GM19043 (cell line): ENCODE results near the gene ST3GAL3.
A peak's percentile ranks its signal among the peaks of the same experiment; 100 is the strongest.
"Not testable (repeated sequence)": the region's sequence is repeated elsewhere in the genome, so short reads cannot be mapped to it uniquely, and the experiment has no call there.

Experiments used
- ATAC-seq: cut with Tn5 transposase; IDR thresholded peaks from one replicate; pipeline ENCODE4 v1.9.1; 2021; ENCODE audit warnings: low read depth; ENCODE audit not compliant: unreplicated experiment

ST3GAL3 gene

GRCh38 chr1:43750083-43750482 lies 42.7 kb downstream of the ST3GAL3 start:
- ATAC-seq: no peak

DNA sequence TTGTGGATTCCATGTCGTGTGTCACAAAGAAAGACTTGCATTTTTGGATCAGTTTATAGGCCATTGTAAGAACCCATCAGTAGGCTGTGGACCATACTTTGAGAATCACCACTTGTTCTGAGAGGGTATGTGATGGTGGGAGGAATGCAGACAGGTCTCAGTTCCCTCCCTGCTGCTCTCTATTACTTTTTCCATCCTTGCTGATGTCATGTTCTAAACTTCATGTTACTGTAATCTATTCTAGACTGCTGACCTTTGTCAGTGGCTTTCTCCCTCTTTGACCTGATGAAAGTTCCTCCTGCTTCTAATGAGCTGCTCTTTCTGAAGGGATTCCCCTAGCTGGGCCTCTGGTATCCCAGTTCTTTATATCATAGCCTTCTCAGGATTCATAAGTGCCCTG lies 46.1 kb downstream of the ST3GAL3 start:
- ATAC-seq: no peak

- ATAC-seq: no peak
These were observed 47.6 kb downstream of the ST3GAL3 start for GRCh38 chr1:43754892-43755291.

DNA sequence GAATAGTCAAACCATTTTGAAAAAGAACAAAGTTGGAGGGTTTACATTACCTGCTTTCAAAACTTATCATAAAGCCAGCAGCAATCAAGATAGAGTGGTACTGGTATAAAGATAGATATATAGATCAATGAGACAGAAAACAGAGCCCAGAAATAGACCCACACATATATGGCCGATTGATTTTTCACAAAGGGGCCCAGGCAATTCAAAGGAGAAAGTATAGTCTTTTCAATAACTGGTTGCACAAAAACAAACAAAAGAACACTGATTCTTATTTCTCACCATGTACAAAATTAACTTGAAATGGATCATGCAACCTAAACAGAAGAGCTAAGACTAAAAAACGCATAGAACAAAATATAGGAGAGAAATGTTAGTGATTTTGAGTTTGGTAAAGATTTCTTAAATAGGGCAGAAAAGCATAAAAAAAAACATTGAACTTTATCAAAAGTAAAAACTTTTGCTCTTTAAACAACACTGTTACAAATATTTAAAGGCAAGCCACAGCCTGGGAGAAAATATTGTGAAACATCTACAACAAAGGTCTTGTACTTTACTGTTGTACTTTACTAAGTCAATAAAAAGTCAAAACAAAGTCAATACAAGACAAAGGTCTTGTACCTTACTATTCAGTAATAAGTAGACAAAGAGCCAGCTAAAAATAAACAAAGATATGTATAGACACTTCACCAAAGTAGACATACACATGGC lies 50.2 kb downstream of the ST3GAL3 start:
- ATAC-seq: no peak

- ATAC-seq: no peak
These were observed 53.5 kb downstream of the ST3GAL3 start for GRCh38 chr1:43760745-43761317.

DNA sequence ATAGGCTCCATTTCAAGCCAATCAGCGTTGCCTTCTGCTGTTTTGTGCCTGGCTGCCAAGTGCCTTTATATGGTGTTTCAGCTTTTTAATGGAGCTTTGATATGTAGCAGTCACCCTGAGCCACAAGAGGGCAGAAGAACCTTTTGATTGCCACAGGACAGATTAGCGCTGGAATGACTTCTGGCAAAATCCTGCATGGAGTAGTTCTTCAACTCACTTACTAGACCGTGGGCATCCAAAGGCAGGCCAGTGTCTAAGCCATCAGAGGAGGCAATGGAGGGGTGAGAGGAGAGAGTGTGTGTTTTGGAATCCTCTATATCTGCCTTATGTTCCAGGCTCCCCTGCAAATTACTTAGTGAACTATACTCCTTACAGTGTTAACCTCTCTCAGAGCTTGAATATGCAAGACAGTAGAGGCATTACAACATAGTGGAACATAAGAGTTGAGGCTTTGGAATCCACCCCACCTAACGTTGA lies 56.2 kb downstream of the ST3GAL3 start:
- peak; percentile 61 for ATAC-seq

- ATAC-seq: no peak
These were observed 57.2 kb downstream of the ST3GAL3 start for GRCh38 chr1:43764581-43764980.

DNA sequence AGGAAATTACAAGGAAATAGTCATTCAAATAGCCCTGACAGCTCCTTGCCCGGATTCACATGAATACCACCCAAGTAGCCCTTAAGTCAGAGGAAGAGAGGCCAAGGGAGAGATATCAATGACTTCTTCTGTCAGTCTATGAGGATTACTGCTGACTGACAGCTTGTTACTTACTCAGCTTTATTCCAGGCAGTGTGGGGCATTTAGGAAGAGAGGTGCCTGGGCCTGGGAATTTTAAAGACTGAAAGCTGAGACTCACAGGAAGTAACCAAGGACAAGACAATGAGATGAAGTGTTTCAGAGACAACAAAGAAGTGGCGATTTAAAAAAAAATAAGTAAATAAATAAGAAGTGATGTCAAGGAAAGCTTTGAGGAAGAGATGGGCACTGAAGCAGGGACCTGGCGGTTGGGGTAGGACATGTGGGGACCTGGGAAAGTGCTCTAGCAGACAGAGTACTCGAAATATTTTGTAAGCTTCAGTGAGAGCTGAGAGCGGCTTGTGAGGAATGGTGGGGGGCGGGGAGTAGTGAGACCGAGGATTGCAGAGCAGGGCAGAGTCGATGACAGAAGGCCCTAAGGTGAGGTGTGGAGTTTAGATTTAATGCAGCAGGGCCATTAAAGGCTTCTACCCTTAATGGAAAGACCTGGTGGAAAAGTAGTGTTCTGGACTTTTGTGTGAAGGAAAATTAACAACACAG lies 58.9 kb downstream of the ST3GAL3 start:
- ATAC-seq: no peak

DNA sequence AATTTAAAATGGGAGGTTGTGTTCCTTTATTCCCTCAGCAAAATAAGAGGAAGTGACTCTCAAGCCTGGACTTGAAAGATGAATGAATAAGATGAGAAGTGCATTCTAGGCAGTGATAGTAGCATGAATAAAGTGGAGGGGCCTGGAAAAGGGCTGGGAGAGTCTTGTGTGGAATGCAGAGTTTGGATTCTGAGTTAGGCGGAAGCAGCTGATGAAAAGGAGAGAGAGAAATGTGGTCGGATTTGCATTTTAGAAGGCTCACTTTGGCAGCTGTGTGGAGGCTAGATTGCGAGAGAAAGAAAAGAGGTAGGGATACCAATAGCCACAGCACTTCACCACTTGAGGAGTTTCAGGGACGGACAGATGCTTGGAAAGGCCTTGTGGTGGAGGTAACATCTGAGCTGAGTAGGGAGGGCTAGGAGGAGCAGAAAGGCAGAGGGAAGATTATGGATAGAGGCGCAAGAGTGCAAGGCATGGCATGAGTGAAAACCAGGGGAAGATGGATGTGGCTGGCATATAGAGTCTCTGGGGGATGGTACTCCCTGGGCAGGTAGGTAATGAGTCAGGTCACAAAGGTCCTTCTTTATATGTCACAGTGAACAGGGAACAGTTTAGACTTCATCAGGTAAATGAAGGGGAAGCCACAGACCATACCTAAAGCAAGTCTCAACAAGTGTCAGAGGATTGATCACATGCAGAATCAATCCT lies 59.6 kb downstream of the ST3GAL3 start:
- ATAC-seq: no peak

DNA sequence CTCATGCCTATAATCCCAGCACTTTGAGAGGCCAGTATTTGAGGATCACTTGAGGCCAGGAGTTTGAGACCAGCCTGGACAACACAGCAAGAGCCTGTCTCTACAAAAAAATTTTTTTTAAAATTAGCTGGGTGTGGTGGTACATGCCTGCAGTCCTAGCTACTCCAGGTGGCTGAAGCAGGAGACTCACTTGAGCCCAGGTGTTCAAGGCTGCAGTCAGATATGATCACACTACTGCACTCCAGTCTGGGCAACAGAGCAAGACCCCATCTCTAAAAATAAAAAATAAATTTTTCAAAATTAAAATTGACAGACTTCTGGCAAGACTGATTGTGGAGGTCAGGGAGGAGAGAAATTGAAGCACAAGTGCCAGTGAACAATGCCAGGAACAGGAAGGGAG lies 60.8 kb downstream of the ST3GAL3 start:
- ATAC-seq: no peak

GRCh38 chr1:43769350-43769908 lies 62.1 kb downstream of the ST3GAL3 start:
- ATAC-seq: no peak

GRCh38 chr1:43770111-43770510 lies 62.8 kb downstream of the ST3GAL3 start:
- ATAC-seq: no peak

GRCh38 chr1:43772978-43773377 lies 65.6 kb downstream of the ST3GAL3 start:
- no peak for ATAC-seq

DNA sequence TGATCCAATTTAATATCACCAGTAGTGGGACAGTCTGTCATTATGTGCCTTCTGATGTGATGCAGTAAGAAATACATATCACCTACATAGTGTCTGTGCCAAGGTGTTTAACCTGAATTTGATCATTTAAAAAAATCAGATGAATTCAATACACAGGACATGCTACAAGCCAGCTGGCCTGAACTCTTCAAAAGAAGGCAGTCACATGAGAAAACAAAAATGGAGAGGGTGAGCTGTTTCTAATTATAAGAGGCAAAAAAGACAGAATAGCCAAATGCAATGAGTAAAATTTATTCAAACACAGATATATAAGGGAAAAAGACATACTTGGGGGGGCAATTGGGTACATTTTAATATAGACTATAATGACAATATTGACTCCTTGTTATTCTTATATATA lies 66.5 kb downstream of the ST3GAL3 start:
- ATAC-seq: no peak

GRCh38 chr1:43774359-43774758 lies 67.0 kb downstream of the ST3GAL3 start:
- ATAC-seq: no peak

GRCh38 chr1:43776043-43776761 lies 68.9 kb downstream of the ST3GAL3 start:
- ATAC-seq: no peak

DNA sequence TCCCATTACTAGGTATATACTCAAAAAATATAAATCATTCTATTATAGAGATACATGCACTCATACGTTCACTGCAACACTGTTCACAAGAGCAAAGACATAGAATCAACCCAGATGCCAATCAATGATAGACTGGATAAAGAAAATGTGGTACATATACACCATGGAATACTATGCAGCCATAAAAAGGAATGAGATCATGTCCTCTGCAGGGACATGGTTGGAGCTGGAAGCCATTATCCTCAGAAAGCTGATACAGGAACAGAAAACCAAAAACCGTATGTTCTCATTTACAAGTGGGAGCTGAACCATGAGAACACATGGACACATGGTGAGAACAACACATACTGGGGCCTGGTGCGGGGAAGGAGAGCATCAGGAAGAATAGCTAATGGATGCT lies 70.6 kb downstream of the ST3GAL3 start:
- not testable (repeated sequence) for ATAC-seq

DNA sequence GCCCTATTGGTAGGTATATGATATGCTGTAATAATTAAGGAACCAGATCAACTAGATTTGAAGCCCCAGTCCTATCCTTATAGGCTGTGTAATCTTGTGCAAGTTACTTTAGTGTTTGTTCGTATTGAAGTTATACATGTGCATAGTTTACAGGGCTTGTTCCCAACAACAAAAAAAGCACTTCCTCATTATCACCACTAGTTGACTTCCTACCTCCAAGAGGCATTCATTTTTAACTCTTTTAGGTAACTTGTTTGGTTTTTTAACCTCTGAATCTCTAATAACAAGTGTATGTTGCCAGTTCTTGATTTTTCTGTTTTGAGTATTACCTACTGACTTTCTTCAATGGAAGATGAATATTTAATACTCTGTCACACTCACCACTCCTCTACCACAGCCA lies 71.9 kb downstream of the ST3GAL3 start:
- no peak for ATAC-seq

DNA sequence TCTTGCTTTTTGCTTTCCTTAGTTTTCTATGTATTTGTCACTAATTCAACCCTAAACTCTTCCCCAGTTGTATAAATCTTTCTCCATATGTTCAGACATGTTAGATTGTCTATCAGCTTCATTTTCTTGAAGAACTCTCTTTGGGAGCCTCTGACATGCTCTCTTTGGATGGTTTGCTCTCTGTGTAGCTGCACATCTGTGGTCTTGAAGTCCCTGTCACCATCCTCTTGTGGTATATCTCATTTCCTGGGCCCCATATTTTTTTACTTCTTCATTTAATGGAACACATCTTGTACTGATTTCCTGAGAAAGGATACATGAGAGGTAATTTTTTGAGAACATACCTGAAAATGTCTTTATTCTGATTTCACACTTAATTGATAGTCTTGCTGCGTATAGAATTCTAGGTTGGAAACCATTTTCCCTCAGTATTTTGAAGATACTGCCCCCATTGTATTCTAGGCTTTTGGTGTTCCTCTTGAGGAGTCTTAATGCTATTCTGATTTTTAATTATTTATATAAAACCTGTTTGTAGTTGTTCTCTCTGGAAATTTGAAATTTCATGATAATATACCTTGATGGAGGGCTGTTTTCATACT lies 72.6 kb downstream of the ST3GAL3 start:
- no peak for ATAC-seq

DNA sequence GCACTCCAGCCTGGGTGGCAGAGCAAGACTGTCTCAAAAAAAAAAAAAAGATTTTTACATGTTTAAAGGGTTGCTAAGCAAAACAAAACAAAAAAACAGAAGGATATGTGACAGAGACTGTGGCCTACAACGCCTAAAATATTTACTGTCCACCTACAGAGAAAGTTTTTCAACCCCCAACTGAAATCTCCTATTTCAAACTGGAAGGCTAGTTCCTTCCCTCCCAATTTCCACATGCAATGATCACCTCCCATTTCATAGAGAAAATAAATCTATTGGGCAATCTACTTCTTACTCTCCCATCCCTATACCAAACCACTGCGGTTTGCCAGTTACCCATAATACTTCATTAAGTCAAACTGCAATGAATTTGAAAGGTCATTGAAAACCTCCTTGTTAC lies 74.2 kb downstream of the ST3GAL3 start:
- no peak for ATAC-seq
